Measurements from ENCODE around the gene TIMM10. TPM values are rescaled to one million over a fixed set of nuclear protein-coding genes. Genes with fewer than 3 reads are reported as not detected.

Gene TIMM10
- total RNA-seq, 4 donors from 2014 or later = 1.6 to 36.8 (median 34.0) TPM; not detected in 1

DNA sequence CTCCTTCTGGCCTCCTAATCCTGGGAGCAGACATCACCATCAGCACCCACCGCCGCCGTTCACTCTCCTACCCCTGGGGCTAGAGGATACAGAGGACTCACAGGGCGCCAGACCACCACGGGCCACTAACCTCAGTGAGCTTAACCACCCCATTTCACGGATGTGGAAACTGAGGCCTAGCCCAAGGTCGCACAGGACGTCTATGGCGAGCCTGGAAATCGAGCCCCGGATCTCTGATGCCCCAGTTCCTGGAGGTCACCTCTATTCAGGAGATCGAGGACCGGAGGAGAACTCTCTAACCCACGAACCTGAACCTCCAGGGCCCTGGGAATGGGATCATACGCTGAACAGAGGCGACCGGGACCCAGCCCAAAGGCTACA is 349 bp downstream of the TIMM10 start:
- Histone ChIP-seq H3K27ac (peak overlapping the region; percentile 68 to 81 (median 78)), H3K36me3 (no peaks in the 10 kb centered on the region), H3K4me3 (peak overlapping the region; percentile 63 to 90 (median 72)), H3K27me3 (no peaks in the 10 kb centered on the region), H3K9me3 (no peaks in the 10 kb centered on the region), H3K4me1 (peaks cover 9 to 20% (median 13%) of the 10 kb centered on the region in 4 donors)
- peak; percentile 20 for DNase-seq
- TF ChIP-seq EP300 (IDR thresholded peaks at IDR 0.05; ENCODE audit: low read depth) (no peak), POLR2A (IDR thresholded peaks at IDR 0.05) (no peak), POLR2AphosphoS5 (IDR thresholded peaks at IDR 0.05) (no peak)
- TF ChIP-seq, protein P1, sequence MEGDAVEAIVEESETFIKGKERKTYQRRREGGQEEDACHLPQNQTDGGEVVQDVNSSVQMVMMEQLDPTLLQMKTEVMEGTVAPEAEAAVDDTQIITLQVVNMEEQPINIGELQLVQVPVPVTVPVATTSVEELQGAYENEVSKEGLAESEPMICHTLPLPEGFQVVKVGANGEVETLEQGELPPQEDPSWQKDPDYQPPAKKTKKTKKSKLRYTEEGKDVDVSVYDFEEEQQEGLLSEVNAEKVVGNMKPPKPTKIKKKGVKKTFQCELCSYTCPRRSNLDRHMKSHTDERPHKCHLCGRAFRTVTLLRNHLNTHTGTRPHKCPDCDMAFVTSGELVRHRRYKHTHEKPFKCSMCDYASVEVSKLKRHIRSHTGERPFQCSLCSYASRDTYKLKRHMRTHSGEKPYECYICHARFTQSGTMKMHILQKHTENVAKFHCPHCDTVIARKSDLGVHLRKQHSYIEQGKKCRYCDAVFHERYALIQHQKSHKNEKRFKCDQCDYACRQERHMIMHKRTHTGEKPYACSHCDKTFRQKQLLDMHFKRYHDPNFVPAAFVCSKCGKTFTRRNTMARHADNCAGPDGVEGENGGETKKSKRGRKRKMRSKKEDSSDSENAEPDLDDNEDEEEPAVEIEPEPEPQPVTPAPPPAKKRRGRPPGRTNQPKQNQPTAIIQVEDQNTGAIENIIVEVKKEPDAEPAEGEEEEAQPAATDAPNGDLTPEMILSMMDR (IDR thresholded peaks at IDR 0.05) = no peak
- intact Hi-C loops (cut with DNase I; ENCODE audit: low total_unique reads) = no loop called here
- in situ Hi-C loops (cut with MboI; ENCODE audit: low pct_ligation_motif_present in 1 of 4, low pct_unique_long_range_greater_than_20kb in 1 of 4, low sequenced_read_pairs in 3 of 4) = no loop called here
- WGBS, 2 donors (ENCODE audit: low coverage in 1 of 2) = 0% methylated on average over 15 of the region's 17 CpGs; no CpG with 5 or more reads in 1 of the 2 donors

DNA sequence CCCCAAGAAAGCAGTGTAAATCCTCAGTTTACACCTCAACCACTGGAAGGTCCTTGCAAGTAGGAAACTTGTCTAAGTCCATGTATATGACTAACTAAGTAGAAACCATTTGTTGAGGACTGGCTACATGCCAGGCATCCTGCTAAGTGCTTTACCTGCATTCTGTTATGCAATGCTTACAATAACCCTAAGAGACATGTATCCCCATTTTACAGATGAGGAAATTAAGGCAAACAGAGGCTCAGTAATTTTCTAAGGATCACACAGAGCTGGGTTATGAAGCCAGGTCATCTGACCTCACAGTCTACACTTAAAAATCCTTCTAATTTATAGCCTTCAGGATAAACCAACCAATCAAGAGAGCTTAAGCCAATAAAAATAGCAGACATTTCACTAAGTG is 1.5 kb downstream of the TIMM10 start:
- H3K27ac ChIP-seq = no peak overlapping the region
- in situ Hi-C loops (cut with MboI; ENCODE audit: low pct_ligation_motif_present in 1 of 4, low pct_unique_long_range_greater_than_20kb in 1 of 4, low sequenced_read_pairs in 3 of 4) = loop anchor here in 2 of 4 donors (5.0 to 10.0 kb wide), 2 partner anchors 37 to 74 kb away; no protein-coding TSS in a partner anchor
- intact Hi-C loops (cut with DNase I; ENCODE audit: low total_unique reads) = no loop called here
- TF ChIP-seq, protein P1 (IDR thresholded peaks at IDR 0.05) = no peak
- no peak for TF ChIP-seq EP300 (IDR thresholded peaks at IDR 0.05; ENCODE audit: low read depth)
- TF ChIP-seq POLR2AphosphoS5 (IDR thresholded peaks at IDR 0.05) = no peak
- no peak for TF ChIP-seq POLR2A (IDR thresholded peaks at IDR 0.05)
- no peaks in the 10 kb centered on the region for H3K36me3 ChIP-seq
- no peak overlapping the region for H3K4me3 ChIP-seq
- no peaks in the 10 kb centered on the region for H3K27me3 ChIP-seq
- no peak for DNase-seq
- no peaks in the 10 kb centered on the region for H3K9me3 ChIP-seq
- H3K4me1 ChIP-seq = peaks cover 9 to 20% (median 13%) of the 10 kb centered on the region in 4 donors

DNA sequence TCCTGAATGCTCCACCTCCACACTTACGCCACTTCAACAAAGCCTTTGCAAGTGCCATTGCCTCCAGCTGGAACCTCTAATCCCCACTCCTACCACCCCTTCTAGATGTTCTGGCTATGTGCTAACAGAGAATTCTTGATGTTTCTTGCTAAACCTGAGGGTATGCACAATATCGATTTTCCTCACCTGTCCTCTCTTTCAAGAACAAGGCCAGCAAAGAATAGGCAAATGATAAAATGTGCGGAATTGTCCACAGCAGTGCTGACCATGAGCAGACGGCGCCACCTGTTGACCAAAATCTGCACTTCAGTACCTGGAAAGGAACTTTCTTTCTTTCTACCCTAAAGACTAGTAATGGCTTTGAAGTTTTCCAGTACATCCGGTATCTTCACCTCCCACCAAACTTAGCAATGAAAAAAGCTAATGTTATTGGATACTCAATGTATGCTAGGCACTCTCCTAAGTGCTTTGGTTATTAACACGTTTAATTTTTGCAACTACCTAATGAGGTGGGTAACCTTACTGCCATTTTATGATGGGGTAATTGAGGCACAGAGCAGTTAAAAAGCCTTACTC is 3.4 kb downstream of the TIMM10 start:
- in situ Hi-C loops (cut with MboI; ENCODE audit: low pct_ligation_motif_present in 1 of 4, low pct_unique_long_range_greater_than_20kb in 1 of 4, low sequenced_read_pairs in 3 of 4) (loop anchor here in 2 of 4 donors (5.0 to 10.0 kb wide), 2 partner anchors 35 to 72 kb away; no protein-coding TSS in a partner anchor), intact Hi-C loops (cut with DNase I; ENCODE audit: low total_unique reads) (loop anchor here (2.0 kb wide), 1 partner anchor 70 kb away; no protein-coding TSS in a partner anchor)
- 21 to 22% methylated on average over 6 to 7 of the region's 7 CpGs for WGBS, 2 donors (ENCODE audit: low coverage in 1 of 2)
- Histone ChIP-seq H3K4me3 (no peak overlapping the region), H3K36me3 (no peaks in the 10 kb centered on the region), H3K27ac (no peak overlapping the region), H3K4me1 (peaks cover 9 to 20% (median 13%) of the 10 kb centered on the region in 4 donors), H3K9me3 (no peaks in the 10 kb centered on the region), H3K27me3 (no peaks in the 10 kb centered on the region)
- TF ChIP-seq, protein P1 (IDR thresholded peaks at IDR 0.05) = peak; percentile 89 to 92 (median 91)
- no peak for TF ChIP-seq POLR2A (IDR thresholded peaks at IDR 0.05)
- DNase-seq = peak; percentile 78

DNA sequence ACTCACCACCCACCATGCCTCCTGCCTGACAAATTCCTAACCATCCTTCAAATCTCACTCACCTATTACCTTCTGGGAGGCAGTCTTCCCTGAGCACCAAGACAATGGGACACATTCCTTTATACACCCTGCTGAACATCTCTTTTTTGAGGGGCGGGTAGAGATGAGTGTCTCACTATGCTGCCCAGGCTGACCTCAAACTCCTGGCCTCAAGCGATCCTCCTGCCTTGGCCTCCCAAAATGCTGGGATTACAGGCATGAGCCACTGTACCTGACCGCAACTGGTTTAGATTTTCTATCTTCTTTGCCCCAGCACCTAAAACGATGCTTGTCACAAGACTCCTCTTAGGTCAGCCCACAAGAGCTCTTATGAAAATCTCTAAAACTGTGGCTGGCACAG is 7.1 kb downstream of the TIMM10 start:
- Histone ChIP-seq H3K27ac (no peak overlapping the region), H3K4me3 (no peak overlapping the region), H3K27me3 (no peaks in the 10 kb centered on the region), H3K9me3 (no peaks in the 10 kb centered on the region), H3K4me1 (no peaks in the 10 kb centered on the region), H3K36me3 (no peaks in the 10 kb centered on the region)
- DNase-seq = no peak
- in situ Hi-C loops (cut with MboI; ENCODE audit: low pct_ligation_motif_present in 1 of 4, low pct_unique_long_range_greater_than_20kb in 1 of 4, low sequenced_read_pairs in 3 of 4) (loop anchor here in 1 of 4 donors (10.0 kb wide), 1 partner anchor 69 kb away; no protein-coding TSS in a partner anchor), intact Hi-C loops (cut with DNase I; ENCODE audit: low total_unique reads) (loop anchor here (2.0 kb wide), 1 partner anchor 31 kb away; no protein-coding TSS in a partner anchor)
- TF ChIP-seq POLR2AphosphoS5 (IDR thresholded peaks at IDR 0.05) = no peak
- 93 to 100% methylated on average over 1 to 4 of the region's 4 CpGs for WGBS, 2 donors (ENCODE audit: low coverage in 1 of 2)

All from transverse colon (tissue), 4 donors.